ACHN (cell line): ENCODE data around the gene SULF2.

Experiments used
- DNase-seq: peaks from one replicate; pipeline ENCODE4 v3.0.0-alpha.2; 2015
- in situ Hi-C: cut with HindIII; loops from 2 replicates; pipeline ENCODE4 v1.10.0; 2017; ENCODE audit warnings: low sequenced_read_pairs, low pct_ligation_motif_present, low pct_unique_long_range_greater_than_20kb

The SULF2 gene

GRCh38 chr20:47680804-47681529 is 104.3 kb downstream of the SULF2 start:
- in situ Hi-C loops, result no loop called here
- DNase-seq, result no peak

DNA sequence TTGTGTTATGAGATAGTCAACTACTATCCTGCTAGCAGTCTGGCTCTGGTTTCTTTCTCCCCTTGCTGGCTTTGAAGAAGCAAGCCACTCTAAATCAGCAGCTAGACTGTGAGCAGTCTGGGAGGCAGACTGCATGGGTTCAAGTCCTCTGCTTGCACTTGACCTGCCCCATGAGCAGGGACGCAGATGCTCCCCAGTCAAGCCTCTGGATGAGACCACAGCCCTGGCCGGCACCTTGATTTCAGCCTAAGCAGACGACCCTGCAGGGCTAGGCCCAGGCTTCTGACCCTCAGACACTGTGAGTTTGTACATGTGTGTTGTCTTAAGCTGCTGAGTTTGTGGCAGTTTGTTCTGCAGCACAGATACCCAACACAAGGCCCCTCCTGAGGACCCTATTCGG is 105.8 kb downstream of the SULF2 start:
- in situ Hi-C loops, result no loop called here
- DNase-seq, result no peak

DNA sequence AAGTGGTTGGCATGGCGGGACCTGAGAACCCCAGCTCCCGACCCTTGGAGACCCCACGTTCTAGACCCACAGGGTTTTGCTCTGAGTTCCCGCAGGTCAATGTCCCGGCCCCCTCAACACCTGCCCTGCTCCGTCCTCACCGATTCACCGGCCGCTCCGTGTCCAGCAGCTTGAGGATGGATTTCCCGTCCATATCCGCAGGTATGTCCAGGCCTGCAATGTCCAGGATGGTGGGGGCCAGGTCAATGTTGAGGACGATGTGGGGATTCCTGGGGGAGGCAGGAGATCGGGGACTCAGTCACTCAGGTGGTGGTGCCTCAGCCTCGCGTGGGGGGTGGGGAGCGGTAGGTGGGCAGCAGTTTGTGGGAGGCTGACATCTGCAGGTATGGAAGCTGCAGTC is 106.7 kb downstream of the SULF2 start:
- DNase-seq, result no peak
- in situ Hi-C loops, result no loop called here

- peak; percentile 39 for DNase-seq
- in situ Hi-C loops, result no loop called here
These were observed 107.4 kb downstream of the SULF2 start for GRCh38 chr20:47677635-47678453.

DNA sequence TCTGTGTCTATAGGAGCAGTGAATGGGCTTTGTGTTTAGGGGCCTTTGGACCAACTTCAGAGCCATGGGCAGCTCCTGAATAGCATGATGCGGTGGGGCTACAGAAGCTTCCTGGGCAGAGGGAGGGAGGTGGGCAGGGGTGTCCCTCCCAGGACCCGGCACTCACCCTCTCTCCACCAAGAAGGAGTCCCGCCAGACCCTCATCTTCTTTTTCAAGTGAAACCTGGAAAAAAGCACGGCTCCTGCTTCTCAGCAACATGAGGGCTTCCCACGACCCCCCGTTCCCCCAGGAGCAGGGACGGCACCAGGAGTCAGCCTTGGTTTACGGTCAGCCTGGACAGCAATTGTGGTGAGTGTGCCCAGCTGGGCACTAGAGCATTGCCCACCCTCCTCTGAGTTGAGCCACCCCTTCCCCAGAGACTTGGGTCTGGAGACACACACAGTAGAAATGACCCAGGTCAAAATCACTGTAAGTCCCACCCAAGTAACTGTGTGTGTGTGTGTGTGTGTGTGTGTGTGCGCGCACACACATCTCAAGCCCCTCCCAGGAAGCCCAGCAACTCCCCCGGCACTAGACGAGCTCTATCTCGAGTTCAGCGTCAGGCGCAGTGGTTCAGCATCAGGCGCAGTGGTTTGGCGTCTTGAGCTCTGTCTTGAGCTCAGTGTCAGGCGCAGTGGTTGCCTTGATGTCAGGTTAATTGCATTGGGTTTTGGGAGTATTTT is 108.2 kb downstream of the SULF2 start:
- in situ Hi-C loops, result no loop called here

GRCh38 chr20:47676219-47676721 is 109.0 kb downstream of the SULF2 start:
- in situ Hi-C loops, result no loop called here
- DNase-seq, result no peak

More for the DNA sequence above, 108.2 kb downstream of the SULF2 start:
- no peak for DNase-seq

DNA sequence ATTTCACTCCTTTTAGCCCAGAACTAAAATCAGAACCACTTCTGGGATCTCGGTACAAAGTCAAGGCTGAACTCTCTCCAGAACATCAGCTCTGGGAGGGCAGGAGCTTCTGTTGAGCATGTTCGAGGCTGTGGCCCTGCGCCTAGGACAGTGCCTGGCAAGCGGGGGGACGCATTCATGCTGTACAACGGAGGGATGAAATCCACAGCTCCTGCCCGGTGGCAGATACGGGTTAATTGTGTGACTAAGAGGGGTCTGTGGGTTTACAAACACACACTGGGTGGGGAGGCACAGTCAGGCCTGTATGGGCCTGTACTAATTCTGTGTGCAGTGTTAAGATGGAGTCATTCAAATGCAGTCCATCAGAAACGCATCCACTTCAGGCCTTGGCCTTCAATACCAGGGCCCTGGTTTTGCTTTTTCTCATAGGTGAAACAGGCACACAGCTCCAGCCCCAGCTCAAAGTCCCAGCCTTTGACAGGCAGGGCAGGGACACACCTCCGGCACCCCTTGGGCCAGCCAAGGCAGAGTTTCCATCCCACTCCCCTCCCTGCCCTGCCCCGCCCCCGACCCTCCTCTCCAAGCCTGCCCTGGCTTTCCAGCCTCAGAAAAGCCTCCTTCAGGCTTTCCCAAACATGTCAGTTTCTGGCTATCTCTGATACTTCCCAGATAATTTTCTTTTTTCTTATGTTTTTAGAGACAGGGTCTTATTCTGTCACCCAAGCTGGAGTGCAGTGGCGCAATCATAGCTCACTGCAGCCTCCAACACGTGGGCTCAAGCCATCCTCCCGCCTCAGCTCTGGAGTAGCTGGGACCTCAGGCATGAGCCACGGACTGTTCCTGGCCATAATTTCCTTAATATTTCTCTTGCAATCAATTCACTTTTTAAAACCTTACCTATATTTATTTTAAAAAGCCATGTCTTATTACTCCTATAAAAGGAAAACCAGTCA is 109.8 kb downstream of the SULF2 start:
- in situ Hi-C loops, result no loop called here

DNA sequence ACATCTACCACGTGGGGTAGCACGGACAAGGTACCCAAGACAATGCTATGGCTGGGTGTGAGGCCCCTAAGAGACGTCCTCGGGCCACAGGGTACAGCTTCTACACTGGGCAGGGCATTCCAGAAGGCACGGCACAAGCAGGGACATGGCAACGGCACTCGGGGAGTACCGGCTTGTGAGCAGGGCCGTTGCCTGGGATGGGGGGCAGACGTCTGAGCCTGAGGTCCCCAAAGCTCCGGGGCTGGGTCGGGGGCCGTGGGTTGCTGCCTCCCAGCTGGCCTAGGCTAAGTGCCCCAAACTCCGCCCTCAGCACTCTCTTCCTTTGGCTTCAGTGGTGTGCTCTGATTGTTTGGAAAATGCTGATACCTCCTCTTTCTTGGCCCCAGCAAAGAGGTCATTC is 110.6 kb downstream of the SULF2 start:
- DNase-seq, result no peak
- in situ Hi-C loops, result no loop called here

More for the DNA sequence above, 109.8 kb downstream of the SULF2 start:
- no peak for DNase-seq

DNA sequence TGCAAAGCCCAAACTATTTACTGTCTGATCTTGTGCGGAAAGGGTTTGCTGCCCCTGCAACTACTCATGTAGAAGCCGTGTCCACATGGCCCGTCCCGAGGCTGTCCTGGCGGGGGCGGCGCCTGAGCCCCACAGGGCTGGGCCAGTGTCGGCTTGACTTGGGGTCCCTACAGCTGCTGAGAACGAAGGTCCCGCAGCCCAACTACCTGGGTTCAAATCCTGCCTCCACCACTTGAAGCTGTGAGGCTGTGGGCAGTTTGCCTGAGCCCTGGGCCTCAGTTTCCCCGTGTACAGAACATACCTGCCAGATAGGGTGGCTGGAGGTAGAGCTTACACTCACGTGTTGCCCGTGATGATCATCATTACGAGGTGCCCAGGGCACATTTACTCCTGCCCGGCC is 111.1 kb downstream of the SULF2 start:
- DNase-seq, result no peak
- in situ Hi-C loops, result no loop called here

DNA sequence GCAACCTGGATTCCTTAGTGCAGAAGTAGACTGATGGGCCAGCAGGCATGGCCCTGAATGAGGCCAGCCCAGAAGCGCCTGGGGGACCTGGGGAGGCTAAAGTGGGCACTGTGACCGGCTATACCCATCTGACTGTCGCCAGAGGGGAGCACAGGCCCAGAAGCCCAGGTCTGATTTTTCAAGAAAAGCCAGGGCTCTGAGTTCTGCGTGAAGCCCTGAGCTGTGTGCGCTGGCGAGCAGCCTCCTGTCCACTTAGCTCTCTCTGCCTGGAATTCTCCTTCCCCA is 111.7 kb downstream of the SULF2 start:
- DNase-seq, result no peak
- in situ Hi-C loops, result no loop called here

DNA sequence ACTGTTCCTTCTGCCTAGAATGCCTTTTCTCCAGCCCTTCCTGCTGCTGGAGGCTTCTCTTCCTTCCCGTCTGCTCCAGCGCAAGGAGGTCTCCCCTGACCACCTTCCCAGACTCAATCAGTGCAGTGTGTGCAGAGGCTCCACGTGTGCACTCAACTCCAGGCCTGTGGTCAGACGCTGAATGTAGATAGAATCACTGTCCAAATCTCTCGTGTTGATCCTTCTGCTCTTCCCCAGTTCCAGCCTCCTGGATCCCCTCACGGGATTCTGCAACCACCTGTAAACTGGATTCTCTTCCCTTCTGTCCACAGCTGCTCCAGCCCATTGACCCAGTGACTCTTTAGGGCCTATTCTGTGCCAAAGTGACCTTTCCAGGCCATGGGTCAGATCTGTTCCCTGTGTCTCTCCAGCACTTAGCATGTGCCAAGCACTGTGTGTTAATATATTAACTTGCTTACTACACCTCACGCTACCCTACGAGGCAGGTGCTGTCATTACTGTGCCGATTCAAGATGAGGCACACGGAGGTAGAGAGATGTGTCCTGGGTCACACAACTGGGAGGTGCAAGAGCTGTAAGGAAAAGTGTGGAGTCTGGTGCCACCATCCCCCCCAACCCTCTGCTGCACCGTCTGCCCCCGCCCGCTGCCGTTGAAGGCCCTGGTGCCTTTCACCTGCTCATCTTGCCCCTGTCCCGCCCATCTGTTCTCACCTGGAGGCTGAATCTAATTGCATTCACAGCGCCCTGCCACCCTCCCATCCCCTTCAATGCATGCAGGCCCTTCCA is 112.2 kb downstream of the SULF2 start:
- in situ Hi-C loops, result no loop called here
- no peak for DNase-seq

GRCh38 chr20:47672166-47672565 is 113.1 kb downstream of the SULF2 start:
- no peak for DNase-seq
- in situ Hi-C loops, result no loop called here

- DNase-seq, result no peak
- in situ Hi-C loops, result no loop called here
These were observed 114.4 kb downstream of the SULF2 start for GRCh38 chr20:47670913-47671312.

DNA sequence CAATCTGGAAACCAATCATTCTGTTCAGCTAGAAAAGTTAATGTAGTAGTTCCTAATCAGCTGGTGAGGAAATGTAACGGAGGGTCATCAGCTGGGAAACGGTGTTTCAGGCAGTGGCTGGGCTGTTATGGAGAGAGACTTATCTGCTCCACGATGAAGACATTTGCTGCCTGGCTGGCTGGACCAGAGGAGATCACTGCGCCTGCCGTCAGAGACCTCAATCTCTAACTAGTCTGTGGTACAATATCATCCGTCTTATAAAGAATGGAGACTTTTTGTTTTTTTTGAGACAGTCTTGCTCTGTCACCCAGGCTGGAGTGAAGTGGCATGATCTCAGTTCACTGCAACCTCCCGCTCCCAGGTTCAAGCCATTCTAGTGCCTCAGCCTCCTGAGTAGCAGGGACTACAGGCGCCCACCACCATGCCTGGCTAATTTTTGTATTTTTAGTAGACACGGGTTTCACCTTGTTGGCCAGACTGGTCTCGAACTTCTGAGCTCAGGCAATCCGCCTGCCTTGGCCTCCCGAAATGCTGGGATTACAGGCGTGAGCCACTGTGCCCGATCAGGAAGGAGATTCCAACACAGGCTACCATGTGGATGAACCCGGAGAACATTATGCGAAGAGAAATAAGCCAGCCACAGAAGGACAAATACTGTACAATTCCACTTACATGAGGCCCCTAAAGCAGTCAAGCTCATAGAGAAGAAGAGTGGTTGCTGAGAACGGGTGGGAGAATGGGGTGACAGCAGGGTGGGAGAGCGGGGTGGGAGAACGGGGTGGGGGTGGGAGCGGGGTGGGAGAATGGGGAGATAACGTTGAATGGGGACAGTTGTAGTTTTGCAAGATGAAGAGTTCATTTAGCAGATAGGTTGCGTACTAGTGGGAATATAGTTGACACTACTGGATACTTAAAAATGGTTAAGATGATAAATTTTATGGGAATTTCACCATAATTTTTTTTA is 115.1 kb downstream of the SULF2 start:
- DNase-seq, result no peak
- in situ Hi-C loops, result no loop called here

GRCh38 chr20:47669489-47669888 is 115.8 kb downstream of the SULF2 start:
- no peak for DNase-seq
- in situ Hi-C loops, result no loop called here

DNA sequence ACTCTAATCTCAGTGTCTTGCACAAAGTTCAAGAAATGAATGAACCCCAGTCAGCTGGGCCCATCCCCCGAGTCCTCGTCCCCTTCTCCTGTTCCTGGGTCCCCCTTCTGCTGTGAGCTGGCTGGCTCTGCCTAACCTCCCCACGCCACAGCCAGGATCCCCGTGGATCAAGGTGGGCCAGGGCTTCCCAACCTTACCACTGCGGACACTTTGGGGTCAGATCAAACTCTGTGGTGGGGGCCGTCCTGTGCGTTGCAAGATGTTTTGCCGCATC is 116.2 kb downstream of the SULF2 start:
- in situ Hi-C loops, result no loop called here
- no peak for DNase-seq
